Activated T-helper 1 cell treated with anti-CD3 and anti-CD28 coated beads, Interleukin-12 subunit alpha, Interleukin-12 subunit beta, Interleukin-2, Interleukin-4 antibody, amounts not matched to agents 30 ng/mL and 10 ng/mL and 1 ng/mL, durations not matched to agents 14 hours and 24 hours and 36 hours (primary cell): Measurements from ENCODE around the gene RCOR3. TPM values are rescaled to one million over a fixed set of nuclear protein-coding genes. Genes with fewer than 3 reads are reported as not detected.

ENCODE experiments used
- DNase-seq: peaks from one replicate; pipeline ENCODE4 v3.0.0; 2021; ENCODE audit warnings: low spot score
- H3K27ac Mint-ChIP-seq: one replicate; pipeline ENCODE4 v1.8.0; 2021; ENCODE audit warnings: mild to moderate bottlenecking, mixed read lengths
- H3K27me3 Mint-ChIP-seq: one replicate; pipeline ENCODE4 v1.8.0; 2022; ENCODE audit warnings: mild to moderate bottlenecking, moderate library complexity, mixed read lengths; ENCODE audit not compliant: insufficient read depth
- H3K36me3 Mint-ChIP-seq: one replicate; pipeline ENCODE4 v1.8.0; 2021; ENCODE audit warnings: low read depth, mixed read lengths
- H3K4me1 Mint-ChIP-seq: one replicate; pipeline ENCODE4 v1.8.0; 2021; ENCODE audit warnings: low read depth, mixed read lengths
- H3K4me3 Mint-ChIP-seq: one replicate; pipeline ENCODE4 v1.8.0; 2021; ENCODE audit warnings: mild to moderate bottlenecking, moderate library complexity, mixed read lengths
- H3K9me3 Mint-ChIP-seq: one replicate; pipeline ENCODE4 v1.8.0; 2021; ENCODE audit warnings: mixed read lengths
- intact Hi-C: fragments of 100-400 bp; cut with micrococcal nuclease; formaldehyde crosslinking; loops from one replicate; pipeline ENCODE4 v1.15.1; 2024
- total RNA-seq: library from RNA; stranded (reverse); gene quantifications from 2 replicates; pipeline ENCODE4 v1.2.3, GENCODE V29; 2022

The RCOR3 gene
- total RNA-seq, 1 donor from 2014 or later: 41.0 TPM

- no peaks in the 10 kb centered on the region for H3K27me3 Mint-ChIP-seq
- DNase-seq: no peak
- peak overlapping the region; percentile 44 for H3K27ac Mint-ChIP-seq
- H3K4me1 Mint-ChIP-seq: peaks cover 72% of the 10 kb centered on the region
- H3K36me3 Mint-ChIP-seq: peaks cover 69% of the 10 kb centered on the region
- peaks cover 15% of the 10 kb centered on the region for H3K9me3 Mint-ChIP-seq
- intact Hi-C loops: loop anchor here (1.0 to 2.0 kb wide), 3 partner anchors 25 to 75 kb away; no protein-coding TSS in a partner anchor
- H3K4me3 Mint-ChIP-seq: no peak overlapping the region
Observed at GRCh38 chr1:211355873-211356272, 96.7 kb downstream of the RCOR3 start.

DNA sequence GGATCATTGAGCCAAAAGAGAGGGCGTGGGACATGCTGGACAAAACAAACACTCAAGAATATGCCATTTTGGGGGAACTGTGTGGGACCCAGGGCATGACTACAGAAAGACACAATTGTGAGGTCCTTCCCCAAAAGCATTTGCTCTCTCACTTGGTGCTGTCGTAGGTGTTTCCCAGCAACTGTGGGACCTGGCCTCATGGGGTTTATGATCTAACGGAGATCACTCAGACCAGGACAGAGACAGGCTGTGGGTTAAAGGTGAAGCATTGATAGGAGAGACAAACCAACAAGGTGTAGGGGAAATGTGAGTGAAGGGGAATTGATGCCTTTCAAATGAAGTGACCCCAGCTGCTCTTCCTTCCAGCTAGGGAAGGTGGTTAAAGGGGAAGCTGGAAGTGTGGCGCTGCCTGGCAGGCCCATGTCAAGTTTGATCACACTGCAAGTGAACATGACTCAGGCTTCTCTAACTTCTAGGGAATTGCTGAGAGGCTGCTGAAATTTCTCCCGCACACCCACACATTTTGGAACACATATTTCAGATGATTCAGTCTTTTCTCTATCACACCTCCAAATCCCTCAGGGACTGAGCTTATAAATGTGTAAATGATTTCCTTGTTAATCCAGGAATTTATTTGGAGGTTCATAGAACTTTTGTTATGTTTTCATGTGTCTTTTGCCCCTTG is 97.7 kb downstream of the RCOR3 start:
- Mint-ChIP-seq H3K27ac (peak overlapping the region; percentile 55), H3K9me3 (peaks cover 7% of the 10 kb centered on the region), H3K36me3 (peaks cover 67% of the 10 kb centered on the region), H3K4me1 (peaks cover 64% of the 10 kb centered on the region), H3K4me3 (no peak overlapping the region), H3K27me3 (no peaks in the 10 kb centered on the region)
- no peak for DNase-seq
- intact Hi-C loops: loop anchor here (1.0 to 2.0 kb wide), 3 partner anchors 24 to 76 kb away; no protein-coding TSS in a partner anchor

DNA sequence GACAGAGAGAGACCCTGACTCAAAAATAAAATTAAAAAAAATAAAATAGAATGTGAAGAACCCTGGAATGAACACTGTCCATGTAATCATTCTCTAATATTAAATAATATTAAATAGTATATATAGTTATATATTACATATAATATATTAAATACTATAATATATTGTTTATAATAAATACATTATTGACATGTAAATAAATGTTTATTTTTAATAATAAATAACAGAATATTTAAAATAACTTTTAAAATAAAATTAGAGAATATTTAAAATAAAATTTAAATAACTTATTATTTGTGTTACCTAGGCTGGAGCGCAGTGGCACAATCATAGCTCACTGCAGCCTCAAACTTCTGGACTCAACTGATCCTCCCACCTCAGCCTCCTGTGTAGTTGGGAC is 99.5 kb downstream of the RCOR3 start:
- Mint-ChIP-seq H3K4me3 (no peak overlapping the region), H3K36me3 (peaks cover 60% of the 10 kb centered on the region), H3K9me3 (no peaks in the 10 kb centered on the region), H3K4me1 (peaks cover 49% of the 10 kb centered on the region), H3K27ac (no peak overlapping the region), H3K27me3 (no peaks in the 10 kb centered on the region)
- intact Hi-C loops: no loop called here
- no peak for DNase-seq

DNA sequence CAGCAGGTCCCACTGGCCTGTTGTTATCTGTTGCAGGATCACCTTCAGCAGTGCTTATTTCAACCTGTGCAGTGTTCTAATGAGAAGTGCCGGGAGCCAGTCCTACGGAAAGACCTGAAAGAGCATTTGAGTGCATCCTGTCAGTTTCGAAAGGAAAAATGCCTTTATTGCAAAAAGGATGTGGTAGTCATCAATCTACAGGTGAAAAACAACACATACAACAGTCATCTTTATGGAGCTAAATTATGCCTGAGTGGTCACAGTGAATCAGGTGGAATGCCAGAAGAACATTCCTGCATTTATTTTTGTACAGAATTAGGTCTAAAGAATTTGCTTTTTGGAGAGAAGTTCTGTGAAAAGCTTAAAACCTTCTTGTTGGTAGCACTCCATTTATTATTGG is 100.7 kb downstream of the RCOR3 start:
- no peak overlapping the region for H3K4me3 Mint-ChIP-seq
- no peaks in the 10 kb centered on the region for H3K9me3 Mint-ChIP-seq
- peaks cover 39% of the 10 kb centered on the region for H3K4me1 Mint-ChIP-seq
- H3K27ac Mint-ChIP-seq: peak overlapping the region; percentile 48
- no peak for DNase-seq
- intact Hi-C loops: no loop called here
- H3K36me3 Mint-ChIP-seq: peaks cover 52% of the 10 kb centered on the region
- H3K27me3 Mint-ChIP-seq: no peaks in the 10 kb centered on the region

GRCh38 chr1:211361202-211361601 is 102.0 kb downstream of the RCOR3 start:
- Mint-ChIP-seq H3K4me1 (peaks cover 27% of the 10 kb centered on the region), H3K27ac (no peak overlapping the region), H3K27me3 (no peaks in the 10 kb centered on the region), H3K36me3 (peaks cover 52% of the 10 kb centered on the region), H3K9me3 (no peaks in the 10 kb centered on the region), H3K4me3 (no peak overlapping the region)
- intact Hi-C loops: no loop called here
- DNase-seq: no peak

Other genes with a start within 250 kb of the RCOR3 start
- not detected in 2 replicates for gene KCNH1, start 125.2 kb upstream of the RCOR3 start, total RNA-seq
- gene TRAF5, start 67.5 kb downstream of the RCOR3 start, total RNA-seq: 54.3 and 57.2 TPM in 2 replicates
- gene RD3, start 232.8 kb downstream of the RCOR3 start, total RNA-seq: not detected in 2 replicates